Measurements from ENCODE around the gene TP53I3. TPM values are rescaled to one million over a fixed set of nuclear protein-coding genes. Genes with fewer than 3 reads are reported as not detected.

The TP53I3 gene
- total and polyA plus RNA-seq, 2 of the 4 experiments (the other 2 are of a cell fraction) = 25.5 to 42.2 TPM

DNA sequence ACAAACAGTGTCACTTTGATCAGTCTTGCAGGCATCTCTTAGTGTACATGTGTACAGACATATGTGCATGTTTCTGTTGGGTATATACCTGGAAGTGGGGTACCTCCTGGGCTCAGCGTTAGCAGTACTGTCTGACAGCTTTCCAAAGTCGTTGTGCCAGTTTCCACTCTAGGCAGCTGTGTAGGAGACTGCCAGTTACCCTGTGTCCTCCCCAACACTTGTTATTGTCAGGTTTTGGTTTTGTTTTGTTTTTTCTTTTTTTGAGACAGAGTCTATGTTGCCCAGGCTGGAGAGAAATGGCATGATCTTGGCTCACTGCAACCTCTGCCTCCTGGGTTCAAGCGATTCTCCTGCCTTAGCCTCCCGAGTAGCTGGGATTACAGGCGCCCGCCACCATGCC is 28.9 kb downstream of the TP53I3 start:
- H3K36me3 ChIP-seq (ENCODE audit: control insufficient read depth, insufficient read depth, low read length) = no peaks in the 10 kb centered on the region
- H3K18ac ChIP-seq (ENCODE audit: low read depth, low read length) = no peak overlapping the region
- dilution Hi-C loops (cut with HindIII; ENCODE audit: low sequenced_read_pairs, unreplicated experiment) (no loop called here), intact Hi-C loops (cut with micrococcal nuclease) (no loop called here), in situ Hi-C loops (cut with MboI; ENCODE audit: low sequenced_read_pairs) (no loop called here)
- no peak overlapping the region for H3K9ac ChIP-seq (ENCODE audit: low read depth, low read length)
- no peak overlapping the region for H2BK120ac ChIP-seq (ENCODE audit: low read depth, low read length)
- 0 out of 4 replicates have a peak, but pooled peaks cover 0 to 3% of the 10 kb centered on the region in 2 experiments for H3K79me1 ChIP-seq (ENCODE audit: low read depth in 1 of 2, low read length in 2 of 2)
- CTCF ChIA-PET = no interaction called here
- H2AFZ ChIP-seq (replicated peaks; ENCODE audit: low read length, poor library complexity) = no peak overlapping the region
- H3K9me1 ChIP-seq (ENCODE audit: insufficient read depth, low read length) = no peaks in the 10 kb centered on the region
- DNase-seq (no peak), ATAC-seq (ENCODE audit: low read depth) (no peak)
- POLR2A ChIA-PET (ENCODE audit: unreplicated experiment) = no interaction called here
- BruUV-seq (replicated peaks) = no TSS peak
- H4K91ac ChIP-seq (ENCODE audit: insufficient read depth, low read depth, low read length) = no peak overlapping the region
- TF ChIP-seq FOS (IDR thresholded peaks at IDR 0.05; ENCODE audit: low read depth, low read length) = no peak
- no peak for TF ChIP-seq SMC3 (IDR thresholded peaks at IDR 0.05; ENCODE audit: low read depth, low read length)
- TF ChIP-seq MXI1 (IDR thresholded peaks at IDR 0.05; ENCODE audit: borderline replicate concordance, low read depth, low read length) = no peak
- TF ChIP-seq, protein P1, sequence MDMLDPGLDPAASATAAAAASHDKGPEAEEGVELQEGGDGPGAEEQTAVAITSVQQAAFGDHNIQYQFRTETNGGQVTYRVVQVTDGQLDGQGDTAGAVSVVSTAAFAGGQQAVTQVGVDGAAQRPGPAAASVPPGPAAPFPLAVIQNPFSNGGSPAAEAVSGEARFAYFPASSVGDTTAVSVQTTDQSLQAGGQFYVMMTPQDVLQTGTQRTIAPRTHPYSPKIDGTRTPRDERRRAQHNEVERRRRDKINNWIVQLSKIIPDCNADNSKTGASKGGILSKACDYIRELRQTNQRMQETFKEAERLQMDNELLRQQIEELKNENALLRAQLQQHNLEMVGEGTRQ (IDR thresholded peaks at IDR 0.05; ENCODE audit: low read depth, low read length) = no peak
- TF ChIP-seq BHLHE40 (IDR thresholded peaks at IDR 0.05; ENCODE audit: low read depth, low read length) = no peak
- no CpG with 5 or more reads among the region's 6 CpGs for WGBS, 2 experiments (ENCODE audit: extremely low coverage in 2 of 2, insufficient read length in 1 of 2)
- H3K4ac ChIP-seq (ENCODE audit: low read depth, low read length) = no peak overlapping the region
- no peaks in the 10 kb centered on the region for H3K27me3 ChIP-seq (ENCODE audit: control insufficient read depth, insufficient read depth, low read length)
- H4K8ac ChIP-seq (ENCODE audit: low read depth in 2 of 2, low read length in 2 of 2) = no peak overlapping the region
- no peak overlapping the region for H3K27ac ChIP-seq (ENCODE audit: insufficient read depth, low read length)
- H3K4me1 ChIP-seq (ENCODE audit: control insufficient read depth, insufficient read depth, low read length) = no peaks in the 10 kb centered on the region
- no peak overlapping the region for H3K4me2 ChIP-seq (ENCODE audit: low read depth, low read length)
- H2BK15ac ChIP-seq (ENCODE audit: low read depth, low read length) = no peak overlapping the region
- H3K4me3 ChIP-seq (ENCODE audit: insufficient read depth, low read depth, low read length) = no peak overlapping the region
- no peak overlapping the region for H3K23ac ChIP-seq (ENCODE audit: low read depth, low read length)
- H3K9me3 ChIP-seq (ENCODE audit: control insufficient read depth, insufficient read depth, low read length) = no peaks in the 10 kb centered on the region
- no peak overlapping the region for H2BK20ac ChIP-seq (ENCODE audit: low read depth, low read length)
- no peak overlapping the region for H3K56ac ChIP-seq (ENCODE audit: extremely low read depth, insufficient read depth, low read length)
- no peak overlapping the region for H3K14ac ChIP-seq (replicated peaks; ENCODE audit: low read depth, low read length)
- no peak overlapping the region for H2AK9ac ChIP-seq (replicated peaks; ENCODE audit: low read depth, low read length, poor library complexity)
- H2BK5ac ChIP-seq (ENCODE audit: low read depth, low read length, poor library complexity, severe bottlenecking) = no peak overlapping the region
- H4K20me1 ChIP-seq (ENCODE audit: insufficient read depth, low read length) = no peaks in the 10 kb centered on the region
- H4K5ac ChIP-seq (ENCODE audit: low read depth, low read length) = no peak overlapping the region
- H2AK5ac ChIP-seq (ENCODE audit: low read depth, low read length) = no peak overlapping the region
